Activated T-cell treated with anti-CD3 and anti-CD28 coated beads for 24 hours (primary cell): Measurements from ENCODE around the gene SRGAP3.

ENCODE experiments used
- DNase-seq: peaks from one replicate; pipeline ENCODE4 v3.0.0-alpha.2; 2020; ENCODE audit warnings: low read depth

The SRGAP3 gene

GRCh38 chr3:9251055-9251786 is 1.8 kb upstream of the SRGAP3 start:
- DNase-seq = no peak

DNA sequence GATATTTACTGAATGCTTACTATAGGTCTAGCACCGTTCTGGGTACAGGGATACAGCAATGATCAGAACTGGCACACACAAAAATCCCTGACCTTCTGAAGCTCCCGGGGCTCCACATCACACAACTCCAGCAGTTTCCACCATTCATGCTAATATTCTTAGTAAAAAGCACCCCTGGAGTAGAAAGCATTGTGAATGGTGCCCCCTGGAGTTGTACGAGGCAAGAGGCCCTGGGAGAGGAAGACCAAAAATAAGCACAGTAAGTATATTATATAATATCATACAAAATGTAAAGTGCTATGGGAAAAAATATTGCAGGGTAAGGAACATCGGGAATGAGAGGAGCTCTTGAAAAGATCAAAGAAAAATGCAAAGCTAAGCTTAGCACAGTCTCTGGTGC is 790 bp upstream of the SRGAP3 start:
- no peak for DNase-seq

DNA sequence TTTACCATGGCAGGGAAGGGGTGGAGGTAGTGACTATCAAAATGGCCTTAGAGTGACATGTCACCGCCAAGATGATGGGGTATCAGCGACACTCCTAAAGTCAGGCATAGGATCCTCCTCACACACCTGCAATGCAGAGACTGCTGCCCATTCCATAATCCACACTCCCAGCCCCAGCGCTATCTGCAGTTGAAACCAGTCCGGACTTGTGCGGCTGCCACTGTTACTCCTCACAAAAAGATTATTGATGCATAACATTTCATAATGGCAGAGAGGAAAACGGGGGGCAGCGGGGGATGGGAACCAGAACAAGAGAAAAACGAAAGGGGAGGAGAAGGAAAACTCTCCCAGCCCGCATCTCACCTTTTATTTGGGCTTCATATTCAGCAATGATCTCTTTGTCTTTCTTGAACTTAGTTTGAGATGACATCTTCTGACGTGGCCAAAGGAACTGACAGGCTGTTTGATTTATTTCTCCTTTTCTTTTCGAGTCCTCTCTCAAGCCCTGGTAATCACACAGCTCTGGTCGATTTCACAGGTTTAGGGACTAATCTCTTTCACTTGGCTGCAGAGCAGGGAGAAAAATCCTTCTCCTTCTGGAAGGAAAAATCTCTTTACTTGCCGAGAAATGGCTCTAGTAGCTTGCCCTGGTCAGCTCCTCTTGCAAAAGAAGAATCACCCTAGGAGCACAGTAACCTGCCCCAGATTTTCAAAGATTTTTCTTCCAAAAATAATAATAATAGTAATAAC is 749 bp downstream of the SRGAP3 start:
- no peak for DNase-seq

- no peak for DNase-seq
Observed at GRCh38 chr3:9247941-9248521, 1.4 kb downstream of the SRGAP3 start.

GRCh38 chr3:9247361-9247940 is 2.0 kb downstream of the SRGAP3 start:
- DNase-seq = no peak

DNA sequence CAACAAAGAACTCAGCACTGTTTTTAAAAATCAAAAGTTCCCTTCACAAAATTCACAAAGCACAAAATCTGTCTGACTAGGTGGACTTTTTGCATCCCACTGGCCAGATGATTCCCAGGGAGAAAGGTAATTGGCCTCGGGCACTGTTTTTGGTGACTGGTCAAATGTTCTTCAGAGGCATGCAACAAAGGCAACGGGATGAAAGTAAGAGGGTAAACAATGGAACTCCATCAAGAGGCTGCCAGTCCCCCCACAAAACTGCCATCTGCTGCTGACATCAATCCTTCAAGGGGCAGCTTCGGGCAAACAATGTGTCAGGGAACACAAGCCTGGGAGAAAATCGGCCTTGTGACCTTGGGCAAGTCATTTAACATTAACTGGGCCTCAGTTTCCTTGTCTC is 3.3 kb downstream of the SRGAP3 start:
- DNase-seq = no peak

DNA sequence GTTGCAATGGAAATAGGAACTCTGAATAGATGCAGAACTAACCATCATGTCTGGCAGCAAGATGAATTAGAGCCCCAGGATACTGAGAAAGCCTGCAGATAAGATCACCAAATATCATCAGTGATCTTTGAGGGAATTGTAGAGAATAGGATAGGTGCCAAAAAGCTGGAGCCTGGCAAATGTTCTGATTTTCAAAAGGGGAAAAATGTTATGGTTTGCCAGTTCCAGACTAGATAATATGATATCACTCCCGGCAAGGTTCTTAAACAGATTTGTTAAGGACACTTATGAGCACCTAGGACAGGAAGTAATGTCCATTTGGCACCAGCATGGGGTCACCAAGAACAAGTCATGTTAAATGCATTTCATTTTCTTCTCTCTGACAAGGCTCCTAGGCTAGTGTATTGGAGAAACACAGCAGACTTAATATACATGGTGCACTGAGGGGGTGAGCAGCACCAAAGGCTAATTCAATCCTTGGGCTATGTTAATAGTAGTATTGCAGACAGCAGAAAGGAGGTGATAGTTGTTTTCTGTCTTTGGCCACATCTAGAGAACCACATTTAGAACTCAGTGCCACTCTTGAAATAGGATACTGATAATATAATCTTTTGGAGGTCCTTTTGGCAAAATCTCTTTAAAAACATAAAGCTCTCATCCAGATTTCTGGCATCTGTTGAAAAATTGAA is 4.8 kb downstream of the SRGAP3 start:
- DNase-seq = no peak

- no peak for DNase-seq
Observed at GRCh38 chr3:9241956-9242355, 7.5 kb downstream of the SRGAP3 start.

- DNase-seq = no peak
Observed at GRCh38 chr3:9239680-9240079, 9.8 kb downstream of the SRGAP3 start.

DNA sequence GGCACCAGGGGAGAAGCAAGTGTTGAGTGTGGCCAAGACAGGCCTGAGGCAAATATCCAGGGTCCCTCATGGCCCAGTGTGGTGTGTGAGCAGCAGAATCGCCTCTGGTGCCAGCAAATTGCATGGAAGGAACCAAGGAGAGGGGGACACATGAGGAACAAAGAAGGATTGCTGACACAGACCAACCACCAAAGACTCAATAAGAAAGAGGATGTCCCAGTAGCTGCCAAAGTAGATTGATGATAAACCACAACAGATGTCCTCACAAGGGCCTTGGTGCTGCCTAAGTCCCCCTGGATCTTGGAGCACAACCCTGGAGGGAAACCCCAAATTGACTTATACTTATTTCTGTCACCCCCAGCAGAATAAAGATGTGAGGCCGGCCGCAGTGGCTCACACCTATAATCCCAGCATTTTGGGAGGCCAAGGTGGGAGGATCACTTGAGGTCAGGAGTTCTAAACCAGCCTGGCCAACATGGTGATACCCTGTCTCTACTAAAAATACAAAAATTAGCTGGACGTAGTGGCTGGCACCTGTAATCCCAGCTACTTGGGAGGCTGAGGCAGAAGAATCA is 10.6 kb downstream of the SRGAP3 start:
- no peak for DNase-seq

DNA sequence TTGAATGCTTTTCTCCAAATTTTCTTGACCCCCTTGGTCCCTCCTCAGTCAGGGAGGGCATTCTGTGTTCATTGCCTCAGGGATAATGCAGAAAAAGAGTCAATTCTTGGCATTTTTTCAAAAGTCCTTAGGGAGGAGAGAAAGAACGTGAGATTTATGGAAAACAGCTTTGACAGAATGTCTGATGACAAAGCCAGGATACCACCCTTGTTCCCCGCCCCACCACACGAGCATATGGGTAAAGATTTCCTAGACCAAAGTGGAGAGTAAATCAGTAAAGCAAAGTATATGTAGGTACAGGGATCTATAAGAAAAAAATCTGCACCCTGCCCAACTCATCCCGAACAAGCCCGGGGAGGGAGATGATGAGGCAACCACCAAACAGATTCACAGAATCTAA is 11.2 kb downstream of the SRGAP3 start:
- DNase-seq = no peak

DNA sequence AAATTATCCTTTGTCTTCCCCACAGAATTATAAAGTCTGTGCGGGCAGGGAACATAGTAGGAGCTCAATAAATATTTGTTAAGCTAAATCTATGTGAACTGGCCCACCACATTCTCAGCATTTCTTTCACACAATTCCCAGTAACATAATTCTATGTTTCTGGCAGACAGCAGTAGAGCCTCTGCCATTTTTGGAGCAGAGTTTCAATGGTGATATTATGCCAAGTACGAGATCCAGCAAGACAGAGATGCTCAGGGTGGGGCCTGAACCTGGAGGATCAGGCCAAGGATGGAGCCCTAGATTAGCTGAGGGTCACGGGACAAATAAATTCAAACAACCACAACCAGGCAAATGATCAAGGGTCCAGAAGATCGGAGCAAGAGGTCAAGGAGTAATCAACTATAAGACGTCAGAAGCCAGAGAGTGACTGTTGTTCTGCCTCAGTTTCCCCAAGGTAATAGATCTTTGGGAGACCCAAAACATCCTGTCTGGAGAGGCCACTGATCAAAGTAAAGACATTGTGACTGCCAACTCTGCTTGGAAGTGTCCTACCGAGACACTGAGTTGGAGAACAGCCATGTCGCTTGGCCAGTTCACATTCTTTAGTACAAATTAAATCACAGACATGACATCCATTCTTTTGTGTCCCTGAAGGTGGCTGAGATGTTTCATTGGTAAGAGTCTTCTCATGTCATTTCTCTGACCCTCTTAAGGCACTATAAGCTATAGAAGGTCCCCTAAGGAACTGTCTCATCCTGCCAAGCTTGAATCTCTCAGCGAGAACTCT is 15.4 kb downstream of the SRGAP3 start:
- no peak for DNase-seq

- no peak for DNase-seq
Observed at GRCh38 chr3:9233101-9233500, 16.3 kb downstream of the SRGAP3 start.

DNA sequence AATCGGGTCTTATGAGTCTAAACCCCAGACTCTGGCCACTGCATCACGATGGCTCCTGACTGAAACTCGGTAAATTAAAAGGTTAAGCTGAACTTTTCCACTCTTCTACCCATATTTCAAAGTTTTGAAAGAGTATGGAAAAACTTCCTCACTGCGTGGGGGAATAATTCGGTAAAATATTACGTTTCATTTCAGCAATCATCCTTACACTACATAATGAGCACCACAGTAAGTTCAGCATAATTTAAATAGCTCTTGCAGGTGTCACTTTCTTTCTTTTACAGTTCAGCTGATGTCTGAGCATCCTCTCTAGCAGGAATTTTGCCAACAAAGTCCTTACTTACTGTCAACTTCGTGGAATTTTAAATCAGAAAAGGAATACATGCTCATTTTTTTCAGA is 17.5 kb downstream of the SRGAP3 start:
- DNase-seq = no peak

- no peak for DNase-seq
Observed at GRCh38 chr3:9231471-9231870, 18.0 kb downstream of the SRGAP3 start.

DNA sequence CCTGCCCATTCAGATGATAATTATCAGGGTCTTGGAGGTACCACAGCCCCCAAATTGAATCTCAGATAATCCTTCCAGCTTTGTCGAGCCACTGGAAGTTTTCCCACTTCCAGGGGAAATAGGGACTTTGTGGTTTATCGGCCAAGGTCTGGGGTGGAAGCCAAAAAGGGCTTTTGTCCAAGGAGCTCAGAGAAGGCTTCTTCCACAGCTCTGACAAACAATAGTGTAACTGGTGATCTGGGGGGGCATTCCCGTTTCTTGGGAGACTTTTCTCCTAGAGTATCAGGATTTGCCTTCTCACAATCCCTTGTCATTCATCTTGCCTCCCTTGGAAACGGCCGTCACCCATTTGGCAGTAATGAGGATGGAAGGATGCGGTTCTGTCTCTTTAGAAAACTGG is 18.4 kb downstream of the SRGAP3 start:
- DNase-seq = no peak

DNA sequence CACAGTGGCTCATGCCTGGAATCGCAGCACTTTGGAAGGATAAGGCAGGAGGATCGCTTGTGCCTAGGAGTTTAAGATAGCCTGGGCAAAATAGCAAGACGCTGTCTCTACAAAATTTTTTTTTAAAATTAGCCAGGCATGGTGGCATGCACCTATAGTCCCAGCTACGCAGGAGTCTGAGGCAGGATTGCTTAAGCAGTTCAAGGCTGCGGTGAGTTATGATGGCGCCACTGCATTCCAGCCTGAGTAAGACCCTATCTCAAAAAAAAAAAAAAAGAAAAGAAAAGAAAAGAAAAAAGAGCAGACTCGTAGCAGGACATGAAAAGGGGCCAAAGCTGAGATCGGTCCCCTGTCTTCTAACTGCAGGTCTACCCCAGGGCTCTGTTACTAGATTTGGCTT is 18.9 kb downstream of the SRGAP3 start:
- DNase-seq = no peak

- no peak for DNase-seq
Observed at GRCh38 chr3:9229879-9230278, 19.6 kb downstream of the SRGAP3 start.

GRCh38 chr3:9229325-9229724 is 20.1 kb downstream of the SRGAP3 start:
- DNase-seq = no peak

GRCh38 chr3:9226326-9226725 is 23.1 kb downstream of the SRGAP3 start:
- DNase-seq = no peak

GRCh38 chr3:9225268-9225667 is 24.2 kb downstream of the SRGAP3 start:
- DNase-seq = no peak
